GM12874 (cell line): ENCODE measurements around the gene MT1M.

Experiments
- CTCF ChIP-seq: IDR thresholded peaks from 2 replicates; pipeline ENCODE4 v1.5.1; 2011; ENCODE audit warnings: low read depth, mild to moderate bottlenecking, control low read depth, low read length, moderate library complexity; ENCODE audit not compliant: insufficient read depth

Gene MT1M

GRCh38 chr16:56662357-56663354 is 30.2 kb downstream of the MT1M start:
- no peak for TF ChIP-seq CTCF

- no peak for TF ChIP-seq CTCF
Measured at GRCh38 chr16:56664506-56664905, 32.0 kb downstream of the MT1M start.

GRCh38 chr16:56667581-56668571 is 35.4 kb downstream of the MT1M start, which contains the start of gene MT1G:
Gene MT1G, minus strand, starts transcription at chr16:56668065. Its CDS starts 72 bp downstream, at chr16:56667993.
- TF ChIP-seq CTCF: no peak

GRCh38 chr16:56669005-56669839 is 36.8 kb downstream of the MT1M start, which contains the start of gene MT1H:
Gene MT1H, plus strand, starts transcription at chr16:56669814. Its CDS starts 71 bp downstream, at chr16:56669885.
- no peak for TF ChIP-seq CTCF

- no peak for TF ChIP-seq CTCF
Measured at GRCh38 chr16:56669840-56670619, 37.6 kb downstream of the MT1M start.

- no peak for TF ChIP-seq CTCF
Measured at GRCh38 chr16:56670620-56670934, 38.1 kb downstream of the MT1M start.
